SK-N-MC (cell line): Measurements from ENCODE around the gene PALB2.

Source experiments
- EZH2 ChIP-seq: fragments of 200-600 bp; sonication (generic); IDR thresholded peaks from one replicate; pipeline ENCODE4 v1.6.1; 2017; ENCODE audit warnings: antibody characterized with exemption
- POLR2AphosphoS5 ChIP-seq: IDR thresholded peaks from 2 replicates; pipeline ENCODE4 v1.6.1; 2012; ENCODE audit warnings: mild to moderate bottlenecking, low read depth, low read length, borderline replicate concordance

DNA sequence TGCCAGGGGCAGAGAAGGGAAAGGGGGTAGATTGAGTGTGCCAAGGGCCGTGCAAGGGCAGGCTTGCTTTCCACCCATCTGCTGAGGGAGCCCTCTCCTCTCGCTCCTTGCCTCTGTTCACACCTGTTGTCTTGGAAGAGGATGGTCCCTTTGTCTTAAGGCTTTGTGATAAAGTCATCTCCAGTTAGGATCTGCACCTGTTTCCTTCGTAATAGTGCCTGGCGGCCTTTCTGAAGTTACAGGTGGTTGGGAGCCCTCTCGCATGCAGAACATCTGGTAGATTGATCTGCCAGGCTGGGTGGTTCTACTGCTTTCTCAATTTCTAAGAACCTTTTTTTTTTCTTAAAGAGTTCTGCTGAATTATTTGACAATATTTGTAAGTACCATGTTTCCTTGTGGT lies 67.3 kb downstream of the PALB2 start:
- TF ChIP-seq POLR2AphosphoS5 (no peak), EZH2 (no peak)
